CD14-positive monocyte (primary cell): ENCODE measurements around the gene CD2AP. TPM values are rescaled to one million over a fixed set of nuclear protein-coding genes. Genes with fewer than 3 reads are reported as not detected.

Experiments
- DNase-seq, 3 donors: peaks; one replicate each; pipeline ENCODE4 v3.0.0-alpha.2; 2011 to 2022
- H2AFZ ChIP-seq: 2 replicates; pipeline ENCODE4 v1.6.0; 2012; ENCODE audit warnings: mild to moderate bottlenecking, low read depth, low read length, inconsistent platforms; ENCODE audit not compliant: insufficient read depth, poor library complexity, severe bottlenecking
- H3K27ac ChIP-seq, 2 donors: 1 replicate in 1 of 2; 2 replicates in 1 of 2; pipeline ENCODE4 v1.5.1; 2012 to 2013; ENCODE audit warnings: low read length in 2 of 2, control low read depth in 1 of 2, inconsistent platforms in 1 of 2, low read depth in 1 of 2, mild to moderate bottlenecking in 1 of 2
- H3K27me3 ChIP-seq, 2 donors: one replicate each; pipeline versions ENCODE4 v1.6.0 to v1.6.1; 2011 to 2013; ENCODE audit warnings: low read length in 2 of 2; ENCODE audit not compliant: control insufficient read depth in 2 of 2, insufficient read depth in 2 of 2
- H3K36me3 ChIP-seq, 2 donors: replicated peaks in 1 of 2; 1 replicate in 1 of 2; 2 replicates in 1 of 2; pipeline versions ENCODE4 v1.5.1 to v1.6.1; 2012 to 2013; ENCODE audit warnings: low read length in 2 of 2, control low read depth in 1 of 2, inconsistent platforms in 1 of 2, mild to moderate bottlenecking in 1 of 2; ENCODE audit not compliant: insufficient read depth in 2 of 2, control insufficient read depth in 1 of 2
- H3K4me1 ChIP-seq, 2 donors: 1 replicate in 1 of 2; 2 replicates in 1 of 2; pipeline versions ENCODE4 v1.5.1 to v1.6.1; 2012 to 2013; ENCODE audit warnings: low read length in 2 of 2, control low read depth in 1 of 2, inconsistent platforms in 1 of 2, mild to moderate bottlenecking in 1 of 2, moderate library complexity in 1 of 2; ENCODE audit not compliant: insufficient read depth in 2 of 2, control insufficient read depth in 1 of 2
- H3K4me2 ChIP-seq: replicated peaks from 2 replicates; pipeline ENCODE3; 2012; ENCODE audit warnings: low read length, moderate library complexity, mild to moderate bottlenecking; ENCODE audit not compliant: poor library complexity, severe bottlenecking; ENCODE audit errors: extremely low read depth
- H3K4me3 ChIP-seq, 3 experiments: fragments of 200-600 bp in 1 of 3; sonication (generic) in 1 of 3; replicated peaks in 1 of 3; 1 replicate in 2 of 3; 2 replicates in 1 of 3; pipeline ENCODE4 v1.5.1; 2011 to 2013; ENCODE audit warnings: low read length in 3 of 3, mild to moderate bottlenecking in 3 of 3, control low read depth in 2 of 3, low read depth in 2 of 3, inconsistent platforms in 1 of 3, moderate library complexity in 1 of 3
- H3K79me2 ChIP-seq: 2 replicates; pipeline ENCODE4 v1.6.0; 2012; ENCODE audit warnings: mild to moderate bottlenecking, control low read depth, inconsistent platforms, low read length, moderate library complexity; ENCODE audit not compliant: insufficient read depth
- H3K9ac ChIP-seq: 2 replicates; pipeline ENCODE4 v1.6.0; 2017; ENCODE audit warnings: low read length, mild to moderate bottlenecking; ENCODE audit not compliant: insufficient read depth, poor library complexity, severe bottlenecking
- H3K9me3 ChIP-seq, 2 donors: replicated peaks in 1 of 2; 1 replicate in 1 of 2; 2 replicates in 1 of 2; pipeline versions ENCODE4 v1.5.1 to v1.6.1; 2012 to 2013; ENCODE audit warnings: low read length in 2 of 2, control low read depth in 1 of 2; ENCODE audit not compliant: control insufficient read depth in 1 of 2, insufficient read depth in 1 of 2
- H4K20me1 ChIP-seq: 2 replicates; pipeline ENCODE4 v1.6.0; 2012; ENCODE audit warnings: mild to moderate bottlenecking, low read length, control low read depth, moderate library complexity; ENCODE audit not compliant: insufficient read depth
- H3K27ac Mint-ChIP-seq, 7 donors: one replicate each; pipeline ENCODE4 v1.8.0; 2020; ENCODE audit warnings: mild to moderate bottlenecking in 7 of 7, mixed read lengths in 7 of 7, moderate library complexity in 6 of 7, inconsistent platforms in 2 of 7
- H3K27me3 Mint-ChIP-seq, 3 donors: one replicate each; pipeline ENCODE4 v1.8.0; 2021 to 2022; ENCODE audit warnings: low read depth in 3 of 3, mild to moderate bottlenecking in 3 of 3, mixed read lengths in 3 of 3, moderate library complexity in 3 of 3, inconsistent platforms in 1 of 3
- H3K36me3 Mint-ChIP-seq, 2 donors: one replicate each; pipeline ENCODE4 v1.8.0; 2020; ENCODE audit warnings: mixed read lengths in 2 of 2, inconsistent platforms in 1 of 2, mild to moderate bottlenecking in 1 of 2
- H3K4me1 Mint-ChIP-seq: one replicate; pipeline ENCODE4 v1.8.0; 2020; ENCODE audit warnings: mild to moderate bottlenecking, mixed read lengths
- H3K4me3 Mint-ChIP-seq, 2 donors: one replicate each; pipeline ENCODE4 v1.8.0; 2020; ENCODE audit warnings: mild to moderate bottlenecking in 2 of 2, mixed read lengths in 2 of 2, moderate library complexity in 1 of 2
- H3K9me3 Mint-ChIP-seq, 7 donors: one replicate each; pipeline ENCODE4 v1.8.0; 2020 to 2022; ENCODE audit warnings: mixed read lengths in 7 of 7, mild to moderate bottlenecking in 6 of 7, moderate library complexity in 6 of 7, inconsistent platforms in 2 of 7
- WGBS: methylation state at CpG from one replicate; pipeline ENCODE4 v1.1.5; 2013; ENCODE audit warnings: missing lambda C conversion rate; ENCODE audit not compliant: insufficient coverage; 5-methylcytosine and 5-hydroxymethylcytosine counted together
- intact Hi-C, 2 donors: fragments of 100-400 bp; cut with micrococcal nuclease; formaldehyde crosslinking; loops; one replicate each; pipeline versions ENCODE4 v1.15.0 to v1.15.1; 2023
- polyA plus RNA-seq, 3 donors: library from polyadenylated mRNA; depleted of rRNA in 1 of 3; unstranded in 2 of 3; stranded (reverse) in 1 of 3; fragments of 300-500 nt in 2 of 3; fragments of >200 nt in 1 of 3; fragmentation: Illumina TruSeq in 2 of 3; gene quantifications; 1 replicate in 2 of 3; 2 replicates in 1 of 3; pipeline ENCODE4 v1.2.3, GENCODE V29; 2012 to 2021
- TF ChIP-seq, protein P1 (sequence below): fragments of 200-600 bp; IDR thresholded peaks from one replicate; pipeline ENCODE4 v1.8.0; 2022; ENCODE audit warnings: antibody characterized with exemption, mild to moderate bottlenecking

The CD2AP gene
- polyA plus RNA-seq, 3 donors, result 1.5 to 2.4 (median 2.0) TPM

DNA sequence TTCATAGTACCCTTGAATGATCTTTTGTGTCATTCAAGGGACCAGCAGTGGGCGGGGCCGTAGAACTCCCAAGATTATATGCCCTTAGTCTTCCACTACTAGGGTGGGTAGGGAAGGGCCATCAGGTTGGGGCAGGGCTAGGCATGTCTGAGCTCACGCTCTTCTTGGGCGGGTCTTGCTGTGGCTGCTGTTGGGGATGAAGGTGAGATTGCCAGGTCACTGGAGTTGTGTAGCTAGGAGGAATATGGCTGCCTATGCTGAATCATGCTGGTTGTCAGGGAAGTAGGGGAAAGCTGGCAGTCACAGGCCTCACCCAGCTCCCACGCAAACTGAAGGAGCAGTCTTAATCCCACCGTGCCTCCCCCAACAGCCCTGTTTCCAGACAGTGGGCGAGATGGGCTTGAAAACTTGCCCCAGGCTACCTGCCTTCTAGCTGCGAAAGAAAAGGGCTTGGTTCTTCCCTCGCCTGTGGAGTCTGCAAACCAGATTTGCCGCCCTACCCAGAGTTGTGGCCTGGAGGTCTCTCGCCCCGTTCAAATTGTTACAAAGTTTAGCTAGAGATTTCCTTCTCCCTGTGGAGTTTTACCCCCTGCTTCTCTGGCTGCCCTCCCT, 144.4 kb downstream of the CD2AP start:
- no peak overlapping the region for H3K27ac ChIP-seq
- Mint-ChIP-seq H3K9me3 (peaks cover 0 to 5% (median 0%) of the 10 kb centered on the region in 7 donors), H3K27me3 (no peaks in the 10 kb centered on the region), H3K4me3 (no peak overlapping the region), H3K27ac (peak overlapping the region in 1 of 7 donors; percentile 22), H3K4me1 (no peaks in the 10 kb centered on the region), H3K36me3 (peaks cover 30 to 40% of the 10 kb centered on the region in 2 donors)
- H3K4me1 ChIP-seq, result no peaks in the 10 kb centered on the region
- TF ChIP-seq, protein P1, sequence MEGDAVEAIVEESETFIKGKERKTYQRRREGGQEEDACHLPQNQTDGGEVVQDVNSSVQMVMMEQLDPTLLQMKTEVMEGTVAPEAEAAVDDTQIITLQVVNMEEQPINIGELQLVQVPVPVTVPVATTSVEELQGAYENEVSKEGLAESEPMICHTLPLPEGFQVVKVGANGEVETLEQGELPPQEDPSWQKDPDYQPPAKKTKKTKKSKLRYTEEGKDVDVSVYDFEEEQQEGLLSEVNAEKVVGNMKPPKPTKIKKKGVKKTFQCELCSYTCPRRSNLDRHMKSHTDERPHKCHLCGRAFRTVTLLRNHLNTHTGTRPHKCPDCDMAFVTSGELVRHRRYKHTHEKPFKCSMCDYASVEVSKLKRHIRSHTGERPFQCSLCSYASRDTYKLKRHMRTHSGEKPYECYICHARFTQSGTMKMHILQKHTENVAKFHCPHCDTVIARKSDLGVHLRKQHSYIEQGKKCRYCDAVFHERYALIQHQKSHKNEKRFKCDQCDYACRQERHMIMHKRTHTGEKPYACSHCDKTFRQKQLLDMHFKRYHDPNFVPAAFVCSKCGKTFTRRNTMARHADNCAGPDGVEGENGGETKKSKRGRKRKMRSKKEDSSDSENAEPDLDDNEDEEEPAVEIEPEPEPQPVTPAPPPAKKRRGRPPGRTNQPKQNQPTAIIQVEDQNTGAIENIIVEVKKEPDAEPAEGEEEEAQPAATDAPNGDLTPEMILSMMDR, result no peak
- no peak overlapping the region for H3K4me3 ChIP-seq
- H3K9me3 ChIP-seq, result no peaks in the 10 kb centered on the region
- peaks cover 0 to 29% of the 10 kb centered on the region in 2 donors for H3K36me3 ChIP-seq
- intact Hi-C loops, result no loop called here
- no peaks in the 10 kb centered on the region for H4K20me1 ChIP-seq
- H3K79me2 ChIP-seq, result no peaks in the 10 kb centered on the region
- H2AFZ ChIP-seq, result no peak overlapping the region
- WGBS, result 97% methylated on average over 7 of the region's 12 CpGs
- H3K9ac ChIP-seq, result no peak overlapping the region
- no peak for DNase-seq
- H3K27me3 ChIP-seq, result no peaks in the 10 kb centered on the region
- H3K4me2 ChIP-seq, result no peak overlapping the region

DNA sequence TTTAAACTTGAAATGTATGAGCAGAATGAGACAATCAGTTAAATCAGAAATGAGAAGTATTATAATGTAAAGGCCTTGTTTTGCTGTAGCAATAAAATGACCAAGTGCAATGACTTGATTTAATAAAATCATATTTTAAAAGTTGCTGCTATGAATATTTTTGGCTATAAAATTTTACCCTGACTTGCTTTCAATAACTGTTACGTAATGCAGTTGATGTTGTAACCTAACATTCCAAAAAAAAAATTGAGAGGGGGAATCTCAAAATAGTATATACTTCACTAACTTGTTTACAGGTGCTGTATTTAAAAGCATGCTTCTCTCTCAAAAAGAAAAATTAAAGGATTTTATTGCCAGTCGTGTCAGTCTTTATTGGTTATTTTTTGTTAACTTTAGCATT, 149.2 kb downstream of the CD2AP start:
- no peak overlapping the region for H3K27ac ChIP-seq
- Mint-ChIP-seq H3K27me3 (peaks cover 0 to under 1% (median 0%) of the 10 kb centered on the region in 3 donors), H3K4me1 (peaks cover under 1% of the 10 kb centered on the region), H3K36me3 (peaks cover 8 to 11% of the 10 kb centered on the region in 2 donors), H3K9me3 (peaks cover 0 to 3% (median 0%) of the 10 kb centered on the region in 7 donors), H3K4me3 (no peak overlapping the region), H3K27ac (no peak overlapping the region)
- H3K36me3 ChIP-seq, result peaks cover 0 to 14% of the 10 kb centered on the region in 2 donors
- intact Hi-C loops, result no loop called here
- DNase-seq, result no peak
- no peaks in the 10 kb centered on the region for H3K4me1 ChIP-seq
- TF ChIP-seq, protein P1, result no peak
- H3K27me3 ChIP-seq, result no peaks in the 10 kb centered on the region
- no peak overlapping the region for H3K4me3 ChIP-seq
- H2AFZ ChIP-seq, result no peak overlapping the region
- H3K79me2 ChIP-seq, result no peaks in the 10 kb centered on the region
- no peak overlapping the region for H3K9ac ChIP-seq
- H3K4me2 ChIP-seq, result no peak overlapping the region
- H3K9me3 ChIP-seq, result no peaks in the 10 kb centered on the region
- no CpG with 5 or more reads among the region's 2 CpGs for WGBS
- H4K20me1 ChIP-seq, result no peaks in the 10 kb centered on the region
